ENCODE results near the gene FNDC3B.
"Not testable (repeated sequence)": the region's sequence is repeated elsewhere in the genome, so short reads cannot be mapped to it uniquely, and the experiment has no call there.

Gene FNDC3B

GRCh38 chr3:172074032-172074431 lies 34.7 kb downstream of the FNDC3B start:
- DNase-seq (ENCODE audit: low read depth), result no peak

- no peak for DNase-seq (ENCODE audit: low read depth)
Observed at GRCh38 chr3:172074586-172074985, 35.2 kb downstream of the FNDC3B start.

- no peak for DNase-seq (ENCODE audit: low read depth)
Observed at GRCh38 chr3:172076212-172076611, 36.8 kb downstream of the FNDC3B start.

- DNase-seq (ENCODE audit: low read depth), result no peak
Observed at GRCh38 chr3:172077197-172077757, 37.9 kb downstream of the FNDC3B start.

GRCh38 chr3:172078244-172078643 lies 38.9 kb downstream of the FNDC3B start:
- DNase-seq (ENCODE audit: low read depth), result no peak

GRCh38 chr3:172078721-172079120 lies 39.3 kb downstream of the FNDC3B start:
- DNase-seq (ENCODE audit: low read depth), result no peak

GRCh38 chr3:172079326-172079976 lies 40.1 kb downstream of the FNDC3B start:
- DNase-seq (ENCODE audit: low read depth), result no peak

- DNase-seq (ENCODE audit: low read depth), result no peak
Observed at GRCh38 chr3:172080503-172080902, 41.1 kb downstream of the FNDC3B start.

GRCh38 chr3:172082269-172082668 lies 42.9 kb downstream of the FNDC3B start:
- DNase-seq (ENCODE audit: low read depth), result no peak

GRCh38 chr3:172082820-172083513 lies 43.6 kb downstream of the FNDC3B start:
- no peak for DNase-seq (ENCODE audit: low read depth)

GRCh38 chr3:172083995-172084409 lies 44.6 kb downstream of the FNDC3B start:
- no peak for DNase-seq (ENCODE audit: low read depth)

GRCh38 chr3:172084871-172085556 lies 45.6 kb downstream of the FNDC3B start:
- DNase-seq (ENCODE audit: low read depth), result no peak

- no peak for DNase-seq (ENCODE audit: low read depth)
Observed at GRCh38 chr3:172085557-172085895, 46.1 kb downstream of the FNDC3B start.

- no peak for DNase-seq (ENCODE audit: low read depth)
Observed at GRCh38 chr3:172086071-172086470, 46.7 kb downstream of the FNDC3B start.

- no peak for DNase-seq (ENCODE audit: low read depth)
Observed at GRCh38 chr3:172087198-172087597, 47.8 kb downstream of the FNDC3B start.

GRCh38 chr3:172087602-172088580 lies 48.5 kb downstream of the FNDC3B start:
- no peak for DNase-seq (ENCODE audit: low read depth)

GRCh38 chr3:172089250-172089649 lies 49.9 kb downstream of the FNDC3B start:
- DNase-seq (ENCODE audit: low read depth), result no peak

GRCh38 chr3:172090035-172090434 lies 50.7 kb downstream of the FNDC3B start:
- DNase-seq (ENCODE audit: low read depth), result no peak

GRCh38 chr3:172092658-172093057 lies 53.3 kb downstream of the FNDC3B start:
- DNase-seq (ENCODE audit: low read depth), result no peak

GRCh38 chr3:172093581-172094443 lies 54.4 kb downstream of the FNDC3B start:
- DNase-seq (ENCODE audit: low read depth), result not testable (repeated sequence)

Data from activated T-helper 9 cell treated with anti-CD3 and anti-CD28 coated beads, Interleukin-2, amount 50 U/mL, for 16 hours (primary cell).